Fibroblast of villous mesenchyme (primary cell): ENCODE results near the gene SPEM1. TPM values are rescaled to one million over a fixed set of nuclear protein-coding genes. Genes with fewer than 3 reads are reported as not detected.

Experiments
- DNase-seq: peaks from one replicate; pipeline ENCODE4 v3.0.0-alpha.2; 2010; ENCODE audit warnings: low read depth
- H3K4me3 ChIP-seq: 2 replicates; pipeline ENCODE4 v1.5.1; 2011; ENCODE audit warnings: low read depth, mild to moderate bottlenecking, low read length
- total RNA-seq: library from RNA; depleted of rRNA; stranded (reverse); fragments of >200 nt; gene quantifications from 2 replicates; pipeline ENCODE4 v1.2.3, GENCODE V29; 2012
- TF ChIP-seq, protein P1 (sequence below): IDR thresholded peaks from 2 replicates; pipeline ENCODE4 v1.5.1; 2012; ENCODE audit warnings: low read depth, mild to moderate bottlenecking, low read length; ENCODE audit not compliant: insufficient read depth

The SPEM1 gene
- total RNA-seq, 1 donor = not detected

DNA sequence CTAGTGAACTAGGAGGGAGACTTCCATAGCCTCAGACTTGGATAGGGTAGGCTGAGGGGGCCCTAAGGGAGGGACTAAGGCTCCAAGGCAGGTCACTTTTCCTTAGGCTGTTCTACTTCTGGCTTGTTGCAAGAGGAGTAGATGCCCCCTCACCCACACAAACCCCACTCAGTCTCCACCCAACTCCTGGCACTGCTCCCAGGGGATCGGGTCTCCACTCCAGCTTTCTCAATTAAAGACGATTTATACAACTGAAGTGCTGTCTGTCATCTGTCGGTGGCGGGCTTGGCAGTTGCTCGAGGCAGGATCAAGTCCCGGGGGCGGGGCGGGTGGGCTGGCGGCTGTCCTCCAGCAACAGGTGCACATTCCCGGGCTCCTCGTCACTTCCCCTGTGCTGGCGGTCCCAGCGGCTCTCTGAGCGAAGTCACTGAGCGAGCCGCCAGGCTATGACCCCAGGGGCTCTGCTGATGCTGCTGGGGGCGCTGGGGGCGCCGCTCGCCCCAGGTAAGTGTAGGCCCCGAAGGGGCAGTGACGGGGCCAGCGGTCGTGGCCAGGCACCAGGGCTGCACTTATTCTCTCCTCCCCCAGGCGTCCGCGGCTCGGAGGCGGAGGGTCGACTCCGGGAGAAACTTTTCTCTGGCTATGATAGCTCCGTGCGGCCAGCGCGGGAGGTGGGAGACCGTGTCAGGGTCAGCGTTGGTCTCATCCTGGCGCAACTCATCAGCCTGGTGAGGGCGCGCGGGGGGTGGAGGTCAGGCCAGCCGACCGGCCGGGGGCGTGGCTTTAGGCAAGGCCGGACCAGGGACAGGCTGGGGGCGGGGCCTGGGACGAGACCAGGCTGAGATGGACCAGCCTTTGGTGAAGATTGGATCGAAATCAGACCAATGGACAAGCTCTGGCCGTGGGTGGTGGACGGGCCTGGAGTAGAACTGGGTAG lies 24.8 kb downstream of the SPEM1 start, which contains the start of gene CHRNB1:
CHRNB1 (plus strand) TSS at position 380 of the 937 bp plus-strand sequence; CDS start at position 447, 67 bp downstream.
- peak within 1 kb of the TSS; percentile 52 for H3K4me3 ChIP-seq
- TF ChIP-seq, protein P1, sequence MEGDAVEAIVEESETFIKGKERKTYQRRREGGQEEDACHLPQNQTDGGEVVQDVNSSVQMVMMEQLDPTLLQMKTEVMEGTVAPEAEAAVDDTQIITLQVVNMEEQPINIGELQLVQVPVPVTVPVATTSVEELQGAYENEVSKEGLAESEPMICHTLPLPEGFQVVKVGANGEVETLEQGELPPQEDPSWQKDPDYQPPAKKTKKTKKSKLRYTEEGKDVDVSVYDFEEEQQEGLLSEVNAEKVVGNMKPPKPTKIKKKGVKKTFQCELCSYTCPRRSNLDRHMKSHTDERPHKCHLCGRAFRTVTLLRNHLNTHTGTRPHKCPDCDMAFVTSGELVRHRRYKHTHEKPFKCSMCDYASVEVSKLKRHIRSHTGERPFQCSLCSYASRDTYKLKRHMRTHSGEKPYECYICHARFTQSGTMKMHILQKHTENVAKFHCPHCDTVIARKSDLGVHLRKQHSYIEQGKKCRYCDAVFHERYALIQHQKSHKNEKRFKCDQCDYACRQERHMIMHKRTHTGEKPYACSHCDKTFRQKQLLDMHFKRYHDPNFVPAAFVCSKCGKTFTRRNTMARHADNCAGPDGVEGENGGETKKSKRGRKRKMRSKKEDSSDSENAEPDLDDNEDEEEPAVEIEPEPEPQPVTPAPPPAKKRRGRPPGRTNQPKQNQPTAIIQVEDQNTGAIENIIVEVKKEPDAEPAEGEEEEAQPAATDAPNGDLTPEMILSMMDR = no peak
- peak; percentile 42 for DNase-seq

- DNase-seq = no peak
- TF ChIP-seq, protein P1 = no peak
- H3K4me3 ChIP-seq = peak overlapping the region; percentile 52
Measured at GRCh38 chr17:7445619-7445968, 25.5 kb downstream of the SPEM1 start.

DNA sequence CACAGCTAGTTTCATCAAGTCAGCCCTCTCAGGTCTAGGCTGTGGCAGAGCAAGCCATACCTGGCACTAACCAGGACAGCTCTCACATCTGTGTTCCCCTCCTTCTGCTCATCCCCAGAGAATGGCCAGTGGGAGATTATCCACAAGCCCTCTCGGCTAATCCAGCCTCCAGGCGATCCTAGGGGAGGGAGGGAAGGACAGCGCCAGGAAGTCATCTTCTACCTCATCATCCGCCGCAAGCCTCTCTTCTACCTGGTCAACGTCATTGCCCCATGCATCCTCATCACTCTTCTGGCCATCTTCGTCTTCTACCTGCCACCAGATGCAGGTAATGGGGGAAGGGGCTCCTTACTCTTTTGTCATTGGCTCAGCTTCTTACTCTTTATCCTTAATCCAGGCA lies 28.3 kb downstream of the SPEM1 start:
- TF ChIP-seq, protein P1 = no peak
- no peak overlapping the region for H3K4me3 ChIP-seq
- DNase-seq = no peak

DNA sequence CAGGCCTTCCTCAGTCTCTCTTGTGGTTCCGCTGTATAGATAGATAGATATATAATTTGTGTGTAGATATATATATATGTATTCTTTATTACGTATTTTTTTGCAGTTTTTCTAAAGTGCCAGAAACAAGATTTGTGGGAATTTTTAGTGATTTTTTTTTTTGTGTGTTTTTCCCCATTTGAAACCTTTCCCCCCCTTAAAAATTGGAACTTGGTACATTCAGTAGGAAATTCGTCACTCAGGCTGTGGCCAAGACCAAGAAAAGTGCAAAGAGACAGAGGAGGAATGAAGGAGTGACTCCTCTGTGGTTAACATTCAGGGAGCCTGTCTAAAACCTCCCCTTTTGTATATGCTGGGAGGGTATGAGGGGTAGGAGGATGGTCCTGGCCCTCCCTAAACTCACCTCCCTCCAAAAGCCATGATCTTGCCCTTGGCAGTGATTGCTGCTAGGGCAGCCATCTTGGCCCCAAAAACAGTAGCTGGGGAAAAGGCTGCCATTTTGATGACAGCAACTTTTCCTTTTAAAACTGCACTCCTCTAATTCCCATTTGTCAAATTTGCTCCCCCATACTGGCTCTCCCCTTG lies 39.9 kb downstream of the SPEM1 start:
- no peak overlapping the region for H3K4me3 ChIP-seq
- TF ChIP-seq, protein P1 = no peak
- no peak for DNase-seq

- H3K4me3 ChIP-seq = no peak overlapping the region
- TF ChIP-seq, protein P1 = no peak
- no peak for DNase-seq
Measured at GRCh38 chr17:7460850-7461660, 40.9 kb downstream of the SPEM1 start.

GRCh38 chr17:7462474-7463371 lies 42.6 kb downstream of the SPEM1 start:
- no peak for DNase-seq
- no peak overlapping the region for H3K4me3 ChIP-seq
- TF ChIP-seq, protein P1 = no peak
